GM19463 (cell line): Measurements from ENCODE around the gene IDE.
A peak's percentile ranks its signal among the peaks of the same experiment; 100 is the strongest.
"Not testable (repeated sequence)": the region's sequence is repeated elsewhere in the genome, so short reads cannot be mapped to it uniquely, and the experiment has no call there.

Source experiments
- ATAC-seq: cut with Tn5 transposase; IDR thresholded peaks from one replicate; pipeline ENCODE4 v1.9.1; 2021; ENCODE audit warnings: mild to moderate bottlenecking, moderate library complexity; ENCODE audit not compliant: unreplicated experiment

Gene IDE

GRCh38 chr10:92573798-92574547 is at the start of gene IDE:
Gene IDE, minus strand, starts transcription at chr10:92574093. Its CDS starts 74 bp downstream, at chr10:92574019.
- peak; percentile 71 for ATAC-seq

GRCh38 chr10:92619368-92619767 is 45.5 kb upstream of the IDE start:
- no peak for ATAC-seq

GRCh38 chr10:92615515-92615914 is 41.6 kb upstream of the IDE start:
- ATAC-seq, result no peak

- ATAC-seq, result no peak
Observed at GRCh38 chr10:92604841-92605240, 30.9 kb upstream of the IDE start.

GRCh38 chr10:92598321-92598720 is 24.4 kb upstream of the IDE start:
- no peak for ATAC-seq

- ATAC-seq, result no peak
Observed at GRCh38 chr10:92595505-92595904, 21.6 kb upstream of the IDE start.

GRCh38 chr10:92593619-92594588 is 20.0 kb upstream of the IDE start:
- no peak for ATAC-seq

GRCh38 chr10:92592761-92593618 is 19.1 kb upstream of the IDE start, which contains the start of gene KIF11:
Gene KIF11, plus strand, starts transcription at chr10:92593130. Its CDS starts 246 bp downstream, at chr10:92593376.
- ATAC-seq, result peak; percentile 68

- ATAC-seq, result peak; percentile 72
Observed at GRCh38 chr10:92591550-92592022, 17.7 kb upstream of the IDE start.

- ATAC-seq, result peak; percentile 4
Observed at GRCh38 chr10:92590623-92591549, 17.0 kb upstream of the IDE start.

- ATAC-seq, result not testable (repeated sequence)
Observed at GRCh38 chr10:92582347-92582746, 8.5 kb upstream of the IDE start.

GRCh38 chr10:92575961-92576360 is 2.1 kb upstream of the IDE start:
- no peak for ATAC-seq

- ATAC-seq, result peak; percentile 10
Observed at GRCh38 chr10:92574548-92575261, 812 bp upstream of the IDE start.

GRCh38 chr10:92573091-92573797 is 649 bp downstream of the IDE start:
- peak; percentile 23 for ATAC-seq

- ATAC-seq, result no peak
Observed at GRCh38 chr10:92572362-92573090, 1.4 kb downstream of the IDE start.

- ATAC-seq, result no peak
Observed at GRCh38 chr10:92571649-92572048, 2.2 kb downstream of the IDE start.

GRCh38 chr10:92569663-92570062 is 4.2 kb downstream of the IDE start:
- ATAC-seq, result not testable (repeated sequence)

- no peak for ATAC-seq
Observed at GRCh38 chr10:92569071-92569470, 4.8 kb downstream of the IDE start.
